GM21529 (cell line): ENCODE measurements around the gene SIGLEC10.
A peak's percentile ranks its signal among the peaks of the same experiment; 100 is the strongest.
"Not testable (repeated sequence)": the region's sequence is repeated elsewhere in the genome, so short reads cannot be mapped to it uniquely, and the experiment has no call there.

Experiments
- ATAC-seq: cut with Tn5 transposase; IDR thresholded peaks from one replicate; pipeline ENCODE4 v1.9.1; 2021; ENCODE audit not compliant: unreplicated experiment

Gene SIGLEC10

GRCh38 chr19:51417107-51417809 is at the start of gene SIGLEC10:
Gene SIGLEC10, minus strand, starts transcription at chr19:51417642. Its CDS starts 61 bp downstream, at chr19:51417581.
- ATAC-seq, result peak; percentile 61

- no peak for ATAC-seq
Measured at GRCh38 chr19:51466723-51467122, 49.3 kb upstream of the SIGLEC10 start.

GRCh38 chr19:51463976-51464581 is 46.6 kb upstream of the SIGLEC10 start:
- not testable (repeated sequence) for ATAC-seq

- ATAC-seq, result no peak
Measured at GRCh38 chr19:51462681-51463080, 45.2 kb upstream of the SIGLEC10 start.

GRCh38 chr19:51462276-51462675 is 44.8 kb upstream of the SIGLEC10 start:
- ATAC-seq, result no peak

GRCh38 chr19:51461723-51462161 is 44.3 kb upstream of the SIGLEC10 start:
- no peak for ATAC-seq

- ATAC-seq, result no peak
Measured at GRCh38 chr19:51460164-51460992, 42.9 kb upstream of the SIGLEC10 start.

GRCh38 chr19:51458899-51459505 is 41.6 kb upstream of the SIGLEC10 start:
- ATAC-seq, result no peak

GRCh38 chr19:51458051-51458645 is 40.7 kb upstream of the SIGLEC10 start, which contains the start of gene SIGLEC8:
Gene SIGLEC8, minus strand, starts transcription at chr19:51458454. Its CDS starts 67 bp downstream, at chr19:51458387.
- ATAC-seq, result no peak

- ATAC-seq, result no peak
Measured at GRCh38 chr19:51457351-51458013, 40.0 kb upstream of the SIGLEC10 start.

GRCh38 chr19:51456541-51457290 is 39.3 kb upstream of the SIGLEC10 start:
- ATAC-seq, result no peak

GRCh38 chr19:51450730-51451307 is 33.4 kb upstream of the SIGLEC10 start:
- no peak for ATAC-seq

- no peak for ATAC-seq
Measured at GRCh38 chr19:51448411-51449016, 31.1 kb upstream of the SIGLEC10 start.

- ATAC-seq, result no peak
Measured at GRCh38 chr19:51448011-51448410, 30.6 kb upstream of the SIGLEC10 start.

GRCh38 chr19:51447510-51447909 is 30.1 kb upstream of the SIGLEC10 start:
- ATAC-seq, result not testable (repeated sequence)

- ATAC-seq, result peak; percentile 91
Measured at GRCh38 chr19:51441410-51442390, 24.3 kb upstream of the SIGLEC10 start.

- ATAC-seq, result no peak
Measured at GRCh38 chr19:51440846-51441409, 23.5 kb upstream of the SIGLEC10 start.
